H9 (cell line): ENCODE results near the gene TSPAN32. TPM values are rescaled to one million over a fixed set of nuclear protein-coding genes. Genes with fewer than 3 reads are reported as not detected.

Experiments used
- DNase-seq: peaks from one replicate; pipeline ENCODE4 v3.0.0-alpha.2; 2017
- H2AFZ ChIP-seq: one replicate; pipeline ENCODE4 v1.6.1; 2013; ENCODE audit warnings: mild to moderate bottlenecking, low read length, control low read depth, moderate library complexity
- H2AK5ac ChIP-seq: 2 replicates; pipeline ENCODE4 v1.6.1; 2013; ENCODE audit warnings: low read length, control low read depth, mixed read lengths; ENCODE audit not compliant: insufficient read length
- H2BK120ac ChIP-seq: one replicate; pipeline ENCODE4 v1.6.1; 2013; ENCODE audit warnings: low read depth, mild to moderate bottlenecking, low read length, control low read depth, inconsistent platforms; ENCODE audit not compliant: poor library complexity, severe bottlenecking
- H2BK12ac ChIP-seq: 2 replicates; pipeline ENCODE4 v1.6.1; 2013; ENCODE audit warnings: low read length, control low read depth, mixed read lengths, low read depth; ENCODE audit not compliant: insufficient read length
- H2BK15ac ChIP-seq: 2 replicates; pipeline ENCODE4 v1.6.1; 2013; ENCODE audit warnings: low read depth, low read length, control low read depth
- H2BK20ac ChIP-seq: one replicate; pipeline ENCODE4 v1.6.1; 2013; ENCODE audit warnings: low read depth, mild to moderate bottlenecking, low read length, control low read depth, inconsistent platforms; ENCODE audit not compliant: poor library complexity, severe bottlenecking
- H2BK5ac ChIP-seq: 2 replicates; pipeline ENCODE4 v1.6.1; 2013; ENCODE audit warnings: low read length, control low read depth, mixed read lengths; ENCODE audit not compliant: insufficient read length
- H3K14ac ChIP-seq: 2 replicates; pipeline ENCODE4 v1.6.1; 2013; ENCODE audit warnings: low read length, control low read depth; ENCODE audit not compliant: insufficient read depth
- H3K18ac ChIP-seq: 2 replicates; pipeline ENCODE4 v1.6.1; 2013; ENCODE audit warnings: low read depth, mild to moderate bottlenecking, mixed read lengths, low read length, control low read depth; ENCODE audit not compliant: insufficient read length
- H3K23ac ChIP-seq: 2 replicates; pipeline ENCODE4 v1.6.1; 2013; ENCODE audit warnings: low read length, control low read depth, mixed read lengths, low read depth; ENCODE audit not compliant: insufficient read length
- H3K23me2 ChIP-seq: 2 replicates; pipeline ENCODE4 v1.6.1; 2013; ENCODE audit warnings: low read depth, mild to moderate bottlenecking, mixed read lengths, low read length, control low read depth; ENCODE audit not compliant: insufficient read length, poor library complexity, severe bottlenecking
- H3K27ac ChIP-seq: 2 replicates; pipeline ENCODE4 v1.5.1; 2013; ENCODE audit warnings: low read length, control low read depth, mixed read lengths, low read depth; ENCODE audit not compliant: insufficient read length
- H3K27me3 ChIP-seq: 2 replicates; pipeline ENCODE4 v1.6.1; 2013; ENCODE audit warnings: low read length, control low read depth, inconsistent platforms; ENCODE audit not compliant: insufficient read depth
- H3K4ac ChIP-seq: 2 replicates; pipeline ENCODE4 v1.6.1; 2013; ENCODE audit warnings: low read depth, mild to moderate bottlenecking, control low read depth, inconsistent platforms, low read length, moderate library complexity
- H3K4me1 ChIP-seq: 2 replicates; pipeline ENCODE4 v1.6.1; 2013; ENCODE audit warnings: low read length, control low read depth, inconsistent platforms; ENCODE audit not compliant: insufficient read depth
- H3K4me2 ChIP-seq: 2 replicates; pipeline ENCODE4 v1.6.1; 2013; ENCODE audit warnings: low read length, control low read depth, mixed read lengths; ENCODE audit not compliant: insufficient read length, insufficient read depth
- H3K56ac ChIP-seq: 2 replicates; pipeline ENCODE4 v1.6.1; 2013; ENCODE audit warnings: low read depth, mild to moderate bottlenecking, mixed read lengths, low read length, control low read depth; ENCODE audit not compliant: insufficient read length
- H3K79me1 ChIP-seq: 2 replicates; pipeline ENCODE4 v1.6.1; 2013; ENCODE audit warnings: low read depth, mild to moderate bottlenecking, moderate library complexity, low read length, control low read depth, inconsistent platforms; ENCODE audit not compliant: insufficient read depth, poor library complexity, severe bottlenecking
- H3K79me2 ChIP-seq: 2 replicates; pipeline ENCODE4 v1.6.1; 2013; ENCODE audit warnings: low read length, control low read depth, inconsistent platforms; ENCODE audit not compliant: insufficient read depth
- H3K9ac ChIP-seq: 2 replicates; pipeline ENCODE4 v1.6.1; 2013; ENCODE audit warnings: low read length, control low read depth, mixed read lengths; ENCODE audit not compliant: insufficient read length; ENCODE audit errors: extremely low read depth
- H3K9me3 ChIP-seq: one replicate; pipeline ENCODE4 v1.6.1; 2013; ENCODE audit warnings: low read depth, low read length, inconsistent platforms; ENCODE audit not compliant: control insufficient read depth
- H3T11ph ChIP-seq: one replicate; pipeline ENCODE4 v1.6.1; 2013; ENCODE audit warnings: mild to moderate bottlenecking, low read length, control low read depth, inconsistent platforms
- H4K20me1 ChIP-seq: one replicate; pipeline ENCODE4 v1.6.1; 2013; ENCODE audit not compliant: control insufficient read depth, insufficient read length, insufficient read depth
- H4K5ac ChIP-seq: 2 replicates; pipeline ENCODE4 v1.6.1; 2013; ENCODE audit warnings: low read depth, mild to moderate bottlenecking, mixed read lengths, low read length, control low read depth; ENCODE audit not compliant: insufficient read length
- H4K8ac ChIP-seq: replicated peaks from 2 replicates; pipeline ENCODE4 v1.6.1; 2013; ENCODE audit warnings: low read length, control low read depth, mixed read lengths, low read depth; ENCODE audit not compliant: insufficient read length
- H4K91ac ChIP-seq: 2 replicates; pipeline ENCODE4 v1.6.1; 2013; ENCODE audit warnings: low read depth, mild to moderate bottlenecking, moderate library complexity, mixed read lengths, low read length, control low read depth; ENCODE audit not compliant: insufficient read length
- H3K27ac Mint-ChIP-seq, 3 experiments: 2 replicates in 2 of 3; 3 replicates in 1 of 3; pipeline ENCODE4 v1.8.0; 2020 to 2021; ENCODE audit warnings: mixed read lengths in 3 of 3, mild to moderate bottlenecking in 1 of 3, moderate library complexity in 1 of 3
- H3K27me3 Mint-ChIP-seq: 2 replicates; pipeline ENCODE4 v1.8.0; 2021; ENCODE audit warnings: low read depth, mild to moderate bottlenecking, moderate library complexity, mixed read lengths
- H3K36me3 Mint-ChIP-seq, 3 experiments: 2 replicates in 2 of 3; 3 replicates in 1 of 3; pipeline ENCODE4 v1.8.0; 2020 to 2021; ENCODE audit warnings: low read depth in 3 of 3, mixed read lengths in 3 of 3; ENCODE audit not compliant: insufficient read depth in 1 of 3
- H3K4me1 Mint-ChIP-seq, 2 experiments: 2 replicates each; pipeline ENCODE4 v1.8.0; 2020; ENCODE audit warnings: mixed read lengths in 2 of 2
- H3K4me3 Mint-ChIP-seq, 2 experiments: 2 replicates in 1 of 2; 3 replicates in 1 of 2; pipeline ENCODE4 v1.8.0; 2020 to 2021; ENCODE audit warnings: mild to moderate bottlenecking in 2 of 2, mixed read lengths in 2 of 2, moderate library complexity in 1 of 2
- H3K9me3 Mint-ChIP-seq, 2 experiments: 2 replicates in 1 of 2; 3 replicates in 1 of 2; pipeline ENCODE4 v1.8.0; 2020; ENCODE audit warnings: mild to moderate bottlenecking in 2 of 2, mixed read lengths in 2 of 2, moderate library complexity in 1 of 2
- WGBS: extraction: QIAGEN DNeasy Blood & Tissue Kit; methylation state at CpG from one replicate; pipeline ENCODE4 v1.1.7; 2013; ENCODE audit warnings: missing lambda C conversion rate, low lambda C conversion rate, mixed read lengths; ENCODE audit not compliant: insufficient read length; ENCODE audit errors: extremely low coverage; 5-methylcytosine and 5-hydroxymethylcytosine counted together
- total RNA-seq: library from RNA; stranded (reverse); gene quantifications from 2 replicates; pipeline ENCODE4 v1.2.1, GENCODE V29; 2021
- TF ChIP-seq, protein P1 (sequence below): fragments of 200-600 bp; sonication (generic); conservative IDR thresholded peaks from 3 replicates; pipeline ENCODE4 v1.8.0; 2021; ENCODE audit warnings: antibody characterized with exemption, mild to moderate bottlenecking

TSPAN32 gene
- total RNA-seq, 1 experiment from 2014 or later = not detected

DNA sequence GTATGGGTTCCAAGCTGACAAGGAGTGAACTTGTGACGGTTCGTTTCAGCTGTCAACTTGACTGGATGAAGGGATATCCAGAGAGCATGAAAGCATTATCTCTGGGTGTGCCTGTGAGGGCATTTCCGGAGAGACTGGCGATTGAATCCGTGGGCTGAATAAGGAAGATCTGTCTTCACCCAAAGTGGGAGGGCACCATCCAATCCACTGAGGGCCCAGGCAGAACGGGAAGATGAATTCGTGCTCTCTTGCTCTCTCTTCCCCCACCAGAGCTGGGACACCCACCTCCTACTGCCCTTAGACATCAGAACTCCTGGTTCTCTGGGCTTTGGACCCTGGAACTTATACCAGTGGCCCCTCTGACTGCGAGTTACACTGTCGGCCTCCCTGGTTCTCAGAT is 59.8 kb downstream of the TSPAN32 start:
- H3K18ac ChIP-seq = no peak overlapping the region
- H3K9me3 ChIP-seq = no peaks in the 10 kb centered on the region
- no peak overlapping the region for H2BK20ac ChIP-seq
- Mint-ChIP-seq H3K36me3 (peaks cover 2% of the 10 kb centered on the region in 3 experiments; a peak in 2 of 7 replicates), H3K9me3 (peaks cover 3 to 5% of the 10 kb centered on the region in 2 experiments), H3K27ac (peak overlapping the region in 1 of 3 experiments; percentile 28; a peak in 1 of 7 replicates), H3K27me3 (peaks cover 12% of the 10 kb centered on the region), H3K4me3 (no peak overlapping the region), H3K4me1 (0 out of 4 replicates have a peak, but pooled peaks cover 0 to 2% of the 10 kb centered on the region in 2 experiments)
- H3K4ac ChIP-seq = no peak overlapping the region
- H3K14ac ChIP-seq = no peak overlapping the region
- H4K5ac ChIP-seq = no peak overlapping the region
- H3K79me1 ChIP-seq = no peaks in the 10 kb centered on the region
- no peak for DNase-seq
- no peak overlapping the region for H2AFZ ChIP-seq
- H3K56ac ChIP-seq = no peak overlapping the region
- no peak overlapping the region for H3K4me2 ChIP-seq
- H3K4me1 ChIP-seq = no peaks in the 10 kb centered on the region
- no peak overlapping the region for H2BK5ac ChIP-seq
- no peaks in the 10 kb centered on the region for H3K79me2 ChIP-seq
- no peaks in the 10 kb centered on the region for H4K20me1 ChIP-seq
- no peak overlapping the region for H3K27ac ChIP-seq
- H4K91ac ChIP-seq = no peak overlapping the region
- WGBS = no CpG with 5 or more reads among the region's 9 CpGs
- no peaks in the 10 kb centered on the region for H3K23me2 ChIP-seq
- no peak overlapping the region for H3T11ph ChIP-seq
- no peak overlapping the region for H4K8ac ChIP-seq
- no peak overlapping the region for H2BK15ac ChIP-seq
- H3K27me3 ChIP-seq = no peaks in the 10 kb centered on the region
- H3K9ac ChIP-seq = no peak overlapping the region
- H3K23ac ChIP-seq = no peak overlapping the region
- no peak overlapping the region for H2BK12ac ChIP-seq
- TF ChIP-seq, protein P1, sequence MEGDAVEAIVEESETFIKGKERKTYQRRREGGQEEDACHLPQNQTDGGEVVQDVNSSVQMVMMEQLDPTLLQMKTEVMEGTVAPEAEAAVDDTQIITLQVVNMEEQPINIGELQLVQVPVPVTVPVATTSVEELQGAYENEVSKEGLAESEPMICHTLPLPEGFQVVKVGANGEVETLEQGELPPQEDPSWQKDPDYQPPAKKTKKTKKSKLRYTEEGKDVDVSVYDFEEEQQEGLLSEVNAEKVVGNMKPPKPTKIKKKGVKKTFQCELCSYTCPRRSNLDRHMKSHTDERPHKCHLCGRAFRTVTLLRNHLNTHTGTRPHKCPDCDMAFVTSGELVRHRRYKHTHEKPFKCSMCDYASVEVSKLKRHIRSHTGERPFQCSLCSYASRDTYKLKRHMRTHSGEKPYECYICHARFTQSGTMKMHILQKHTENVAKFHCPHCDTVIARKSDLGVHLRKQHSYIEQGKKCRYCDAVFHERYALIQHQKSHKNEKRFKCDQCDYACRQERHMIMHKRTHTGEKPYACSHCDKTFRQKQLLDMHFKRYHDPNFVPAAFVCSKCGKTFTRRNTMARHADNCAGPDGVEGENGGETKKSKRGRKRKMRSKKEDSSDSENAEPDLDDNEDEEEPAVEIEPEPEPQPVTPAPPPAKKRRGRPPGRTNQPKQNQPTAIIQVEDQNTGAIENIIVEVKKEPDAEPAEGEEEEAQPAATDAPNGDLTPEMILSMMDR = no peak
- no peak overlapping the region for H2BK120ac ChIP-seq
- H2AK5ac ChIP-seq = no peak overlapping the region
